Fibroblast of skin of scalp (primary cell): ENCODE results near the gene GBX2. TPM values are rescaled to one million over a fixed set of nuclear protein-coding genes. Genes with fewer than 3 reads are reported as not detected.

Experiments
- DNase-seq: peaks from one replicate; pipeline ENCODE4 v3.0.0-alpha.2; 2013
- polyA plus RNA-seq, 2 experiments: library from polyadenylated mRNA; unstranded; fragments of 120-200 nt; gene quantifications; one replicate each; pipeline ENCODE4 v1.2.1, GENCODE V29; 2013; ENCODE audit not compliant: insufficient read length in 2 of 2

Gene GBX2
- polyA plus RNA-seq (2013, experiment 1 of 2; ENCODE audit: insufficient read length): 12.7 TPM
- polyA plus RNA-seq (2013, experiment 2 of 2; ENCODE audit: insufficient read length): 11.0 TPM

- peak; percentile 87 for DNase-seq
Observed at GRCh38 chr2:236168110-236169080, at the start of gene GBX2. Gene GBX2 (minus strand): TSS chr2:236168386. CDS start chr2:236167971, 415 bp downstream.

DNA sequence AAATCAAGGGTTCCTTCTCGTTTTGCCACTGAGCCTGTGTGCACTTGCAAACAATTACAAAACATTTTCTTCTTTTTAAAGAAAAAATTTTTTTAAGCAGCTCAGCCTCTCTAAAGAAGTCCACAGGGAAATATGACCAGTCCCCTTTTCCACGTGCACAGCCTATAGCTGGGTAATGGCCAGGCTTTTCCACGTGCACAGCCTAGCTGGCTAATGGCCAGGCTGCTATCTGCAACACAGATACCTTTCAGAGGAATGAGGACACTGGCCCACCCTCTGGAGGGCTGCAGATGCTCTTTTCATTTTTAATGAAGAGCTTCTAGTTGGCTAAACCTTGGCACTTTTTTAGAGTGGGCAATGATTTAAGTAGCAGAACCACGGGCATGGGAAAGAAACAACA is 49.7 kb upstream of the GBX2 start:
- no peak for DNase-seq

DNA sequence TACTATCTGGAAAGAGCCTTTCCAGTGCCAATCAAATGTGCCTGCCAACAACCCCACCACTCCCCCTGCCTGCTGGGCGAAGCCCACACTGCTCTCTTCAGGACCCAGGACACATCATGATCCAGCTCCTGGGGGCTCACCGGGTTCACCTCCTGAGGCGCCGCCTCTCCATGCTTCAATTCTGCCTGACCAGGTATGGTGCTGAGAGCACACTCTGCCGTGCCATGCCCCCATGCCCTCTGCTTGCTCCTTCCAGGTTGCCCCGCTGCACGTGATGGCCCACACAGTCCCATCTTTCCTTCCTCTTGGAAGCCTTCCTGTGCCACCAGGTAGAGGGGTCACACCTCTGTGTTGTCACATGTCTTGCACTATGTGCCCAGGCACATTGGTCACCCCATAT is 48.5 kb upstream of the GBX2 start:
- DNase-seq: no peak

GRCh38 chr2:236215761-236216333 is 47.7 kb upstream of the GBX2 start:
- DNase-seq: no peak

DNA sequence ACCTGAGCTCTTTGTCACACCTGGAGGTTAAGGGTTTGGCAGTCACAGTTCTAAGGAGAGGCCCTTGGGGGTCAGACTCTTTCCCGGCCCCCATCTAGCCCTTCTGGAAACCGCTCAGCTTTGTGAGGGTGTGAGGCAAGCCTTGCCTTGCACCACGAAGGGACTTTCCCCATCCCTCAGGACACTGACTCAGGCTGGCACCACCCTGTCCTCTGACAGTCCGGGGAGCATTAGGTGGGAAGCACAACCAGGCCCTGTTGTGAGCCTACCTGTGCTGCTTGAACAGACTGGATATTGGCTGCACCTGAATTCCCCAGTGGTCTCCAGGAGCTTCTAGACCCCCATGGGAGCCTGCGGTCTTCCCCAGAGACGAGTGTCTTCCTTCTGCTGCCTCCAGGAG is 47.0 kb upstream of the GBX2 start:
- no peak for DNase-seq

GRCh38 chr2:236214376-236214995 is 46.3 kb upstream of the GBX2 start:
- no peak for DNase-seq

- DNase-seq: no peak
Observed at GRCh38 chr2:236211296-236211695, 43.1 kb upstream of the GBX2 start.

- no peak for DNase-seq
Observed at GRCh38 chr2:236210536-236210935, 42.4 kb upstream of the GBX2 start.

DNA sequence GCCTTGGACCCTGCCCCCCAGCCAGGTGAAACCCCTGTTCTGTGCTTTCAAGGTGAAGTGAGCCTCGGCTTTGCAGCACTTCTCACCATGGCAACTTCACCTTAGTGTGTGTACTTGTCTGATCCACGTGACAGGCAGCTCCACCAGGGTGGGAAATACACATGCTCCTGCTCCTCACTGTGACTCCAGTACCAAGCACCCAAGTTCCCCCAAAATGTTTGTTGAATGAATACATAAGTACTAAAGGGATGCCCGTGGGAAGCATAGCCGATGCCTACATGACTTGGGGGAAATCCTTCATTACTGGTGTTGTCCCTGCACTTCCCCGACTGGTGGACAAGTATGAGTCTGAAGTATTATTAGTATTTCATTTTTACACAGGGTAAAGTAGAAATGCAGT is 41.8 kb upstream of the GBX2 start:
- no peak for DNase-seq

GRCh38 chr2:236209535-236209934 is 41.3 kb upstream of the GBX2 start:
- peak; percentile 40 for DNase-seq

DNA sequence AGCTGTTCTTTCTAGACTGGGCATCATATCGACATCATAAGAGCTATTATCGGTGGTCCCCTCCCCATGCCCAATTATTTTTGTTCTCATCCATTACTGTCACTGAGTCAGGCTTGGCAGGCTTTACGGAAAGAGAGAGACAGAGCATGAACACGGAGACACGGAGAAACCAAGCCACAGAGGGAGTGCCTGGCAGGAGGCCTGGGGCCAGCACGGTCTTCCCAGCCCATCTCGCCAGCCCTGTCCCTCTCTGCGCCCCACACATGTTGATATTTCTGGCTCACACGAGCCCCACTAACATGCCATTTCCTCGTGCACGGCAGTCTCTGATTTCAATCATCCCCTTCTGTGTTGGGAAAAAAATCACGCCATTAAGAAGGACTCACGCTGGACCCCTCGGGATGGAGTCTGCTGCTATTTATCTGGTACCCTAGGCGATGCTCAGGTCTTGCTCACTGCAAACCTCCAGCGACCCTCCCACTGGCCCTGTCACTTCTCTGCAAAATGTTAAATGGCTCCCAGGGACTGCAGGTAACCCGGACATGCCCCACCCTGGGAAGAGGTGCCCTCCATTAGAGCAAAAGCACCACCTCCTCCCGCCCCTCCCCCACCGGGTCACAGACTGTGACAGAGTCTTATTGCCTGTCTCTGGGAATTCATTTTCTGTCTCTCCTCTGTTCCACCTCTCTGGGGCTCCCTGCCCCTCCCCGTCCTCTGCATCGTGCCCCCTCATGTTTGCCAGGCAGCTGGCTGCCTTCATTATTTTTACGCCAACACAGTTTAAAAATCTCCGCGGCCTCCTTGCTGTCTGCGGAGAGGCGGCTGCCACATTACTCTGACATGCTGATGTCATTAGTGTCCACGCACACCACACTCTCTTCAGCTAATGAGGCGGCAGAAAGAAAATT is 40.1 kb upstream of the GBX2 start:
- peak; percentile 4 for DNase-seq

DNA sequence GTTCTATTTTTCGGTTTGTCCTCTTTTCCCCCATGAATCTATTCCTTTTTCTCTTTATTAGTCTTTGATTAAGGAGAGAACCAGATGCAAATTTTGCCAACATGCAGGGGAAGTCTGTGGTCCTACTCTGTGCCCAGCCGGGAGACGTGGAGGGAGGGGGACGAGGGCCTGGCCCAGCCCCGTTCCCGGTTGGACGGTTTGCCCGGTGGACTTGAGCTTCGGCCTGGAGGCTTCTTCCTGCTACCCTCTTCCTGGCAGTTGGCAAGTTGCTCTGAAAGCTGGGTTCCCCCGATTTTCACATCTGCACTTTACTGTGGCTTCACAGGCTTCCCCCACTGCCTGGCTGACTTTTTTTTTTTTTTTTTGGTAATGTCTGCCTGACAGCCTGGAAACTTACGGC is 39.3 kb upstream of the GBX2 start:
- DNase-seq: no peak

DNA sequence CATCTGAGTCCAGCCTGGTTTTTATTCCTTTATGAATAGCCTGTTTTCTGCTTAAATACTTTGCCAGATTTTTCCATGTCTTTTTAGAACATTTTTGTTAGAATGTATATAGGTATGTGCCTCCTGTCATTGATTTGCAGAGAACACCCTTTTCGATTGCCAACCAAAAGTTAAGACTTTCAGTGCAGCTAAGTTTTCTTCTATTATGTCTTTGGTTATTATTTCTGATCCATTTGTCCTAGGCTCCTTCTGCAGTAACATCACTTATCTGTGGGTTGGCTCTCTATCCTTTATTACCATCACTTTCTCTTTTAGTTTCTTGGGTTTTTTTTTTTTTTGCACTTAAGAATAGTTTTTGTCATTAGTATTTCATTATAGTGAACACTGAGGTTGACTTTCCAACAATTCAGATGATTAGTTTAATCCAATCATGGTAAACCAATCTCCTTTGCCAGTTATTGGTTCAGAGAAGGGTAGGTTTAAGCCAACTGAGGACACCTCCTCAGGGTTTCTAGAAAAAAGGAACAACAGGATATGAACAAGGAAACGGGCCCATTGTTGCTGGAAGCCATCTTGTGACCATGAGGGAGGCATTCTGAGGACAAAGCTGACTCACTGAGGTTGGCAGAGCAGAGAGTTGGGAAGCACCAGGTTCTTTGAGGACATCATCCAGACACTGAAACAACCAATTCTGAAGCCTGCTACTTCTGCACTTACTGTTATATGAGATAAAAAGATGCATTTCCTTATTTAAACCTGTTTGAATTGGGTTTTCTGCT is 37.9 kb upstream of the GBX2 start:
- no peak for DNase-seq

DNA sequence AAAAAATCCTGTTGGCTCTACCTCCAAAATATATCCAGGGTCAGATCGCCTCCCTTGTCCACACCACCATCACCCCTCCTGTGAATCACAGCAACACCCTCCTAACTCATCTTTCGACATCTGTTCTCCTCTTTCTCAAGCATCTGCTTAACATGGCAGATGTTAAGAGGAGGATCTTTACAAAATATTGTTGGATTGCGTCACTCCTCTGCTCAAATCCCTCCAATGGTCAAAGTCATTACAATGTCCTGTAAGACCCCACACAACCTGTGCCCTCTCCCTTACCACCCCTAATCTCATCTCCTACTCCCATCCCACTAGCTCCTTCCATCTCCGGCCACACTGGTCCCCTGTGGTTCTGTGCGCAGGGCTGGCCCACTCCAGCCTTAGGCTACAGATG is 36.8 kb upstream of the GBX2 start:
- no peak for DNase-seq

DNA sequence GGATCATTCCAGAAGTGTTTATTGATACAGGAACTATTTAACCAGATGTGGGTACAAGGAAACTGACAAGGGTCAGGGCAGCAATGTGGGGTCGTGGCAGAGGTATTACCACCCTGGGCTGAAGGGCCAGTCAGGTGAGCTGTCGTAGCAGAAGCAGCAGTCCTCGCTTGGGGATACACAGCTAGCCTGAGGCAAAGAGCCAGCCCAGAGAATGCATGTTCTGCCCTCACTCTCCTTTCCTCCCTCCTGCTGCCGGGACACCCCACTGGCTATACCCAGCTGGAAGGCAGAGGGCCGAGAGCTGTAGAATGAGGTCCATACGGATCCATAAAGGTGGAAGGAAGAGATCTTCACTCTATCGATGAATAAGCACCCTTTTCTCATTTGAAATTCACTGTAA is 32.2 kb upstream of the GBX2 start:
- no peak for DNase-seq

DNA sequence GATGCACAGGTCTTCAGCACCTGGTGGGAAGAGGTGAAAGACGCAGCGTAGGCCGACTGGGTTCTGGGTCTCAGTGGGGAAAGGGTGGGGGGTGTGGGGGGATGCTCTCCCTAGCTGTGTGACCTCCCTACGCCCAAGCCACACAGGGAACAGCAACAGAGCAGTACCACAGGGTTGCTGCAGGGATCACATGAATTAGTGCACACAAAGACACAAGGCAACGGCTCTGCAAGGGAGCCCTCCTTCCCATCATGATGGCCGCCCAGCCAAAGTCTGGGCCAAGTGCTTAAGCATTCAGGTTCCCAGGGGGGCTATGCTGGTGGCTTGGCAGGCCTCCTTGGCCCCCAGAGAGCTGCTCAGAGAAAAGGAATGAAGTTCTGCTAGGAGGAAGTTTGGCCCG is 28.2 kb upstream of the GBX2 start:
- peak; percentile 34 for DNase-seq

DNA sequence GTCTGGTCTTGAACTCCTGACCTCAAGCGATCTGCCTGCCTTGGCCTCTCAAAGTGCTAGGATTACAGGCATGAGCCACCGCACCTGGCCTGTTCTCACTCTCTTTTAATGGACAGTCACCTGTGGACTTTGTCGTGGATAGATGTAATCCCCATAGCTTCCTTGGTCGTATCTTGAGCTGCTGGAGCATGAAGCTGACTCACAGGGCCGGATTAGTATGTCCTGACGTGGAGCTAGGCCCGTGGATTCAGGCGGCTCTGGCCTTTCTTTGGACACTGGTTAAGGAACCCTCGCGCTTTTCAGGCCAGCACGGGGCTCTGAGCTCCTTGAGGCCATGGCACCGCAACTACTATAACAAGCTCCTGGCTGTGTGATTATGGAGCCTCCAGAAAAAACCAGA is 27.5 kb upstream of the GBX2 start:
- no peak for DNase-seq

DNA sequence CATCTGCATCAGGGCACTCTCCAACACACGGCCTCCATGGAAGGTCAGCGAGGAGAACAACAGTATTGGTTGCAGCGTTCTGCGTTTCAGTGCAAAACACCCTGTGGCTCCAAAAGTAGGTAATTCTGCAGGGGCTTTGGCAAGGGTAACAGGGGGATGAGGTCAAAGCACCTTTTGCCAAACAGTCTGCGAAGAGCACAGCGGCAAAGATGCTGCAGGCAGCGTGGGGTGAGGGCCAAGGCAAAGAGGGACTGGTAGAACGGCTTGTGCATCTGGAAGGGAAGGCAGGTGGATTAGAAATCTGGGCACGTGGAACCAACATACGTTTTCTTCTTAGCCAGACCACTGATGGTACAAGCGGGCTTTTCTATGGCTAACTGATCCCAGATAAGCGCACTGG is 26.6 kb upstream of the GBX2 start:
- DNase-seq: no peak

- no peak for DNase-seq
Observed at GRCh38 chr2:236193026-236193425, 24.8 kb upstream of the GBX2 start.

- no peak for DNase-seq
Observed at GRCh38 chr2:236190674-236191073, 22.5 kb upstream of the GBX2 start.

DNA sequence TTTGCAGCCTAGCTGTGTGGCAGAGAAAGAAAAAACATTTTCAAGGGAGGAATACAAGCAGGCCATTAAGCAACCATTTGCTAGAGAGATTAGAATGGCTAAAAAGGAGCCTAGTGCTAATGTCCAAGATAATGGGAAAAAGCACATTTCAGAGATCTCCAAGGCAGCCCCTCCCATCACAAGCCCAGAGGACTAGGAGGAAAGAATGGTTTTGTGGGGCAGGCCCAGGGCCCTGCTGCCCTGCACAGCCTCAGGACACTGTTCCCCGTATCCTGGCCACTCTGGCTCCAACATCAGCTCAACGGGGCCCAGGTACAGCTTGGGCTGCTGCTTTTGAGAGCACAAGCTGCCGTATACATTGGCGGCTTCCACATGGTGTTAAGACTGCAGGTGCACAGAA is 16.5 kb upstream of the GBX2 start:
- no peak for DNase-seq
